Activated CD8-positive, alpha-beta memory T cell treated with anti-CD3 and anti-CD28 coated beads, Interleukin-2, amount 50 U/mL, for 48 hours (primary cell): ENCODE measurements around the gene MRPL14.

ENCODE experiments used
- DNase-seq: peaks from one replicate; pipeline ENCODE4 v3.0.0-alpha.2; 2020

The MRPL14 gene

DNA sequence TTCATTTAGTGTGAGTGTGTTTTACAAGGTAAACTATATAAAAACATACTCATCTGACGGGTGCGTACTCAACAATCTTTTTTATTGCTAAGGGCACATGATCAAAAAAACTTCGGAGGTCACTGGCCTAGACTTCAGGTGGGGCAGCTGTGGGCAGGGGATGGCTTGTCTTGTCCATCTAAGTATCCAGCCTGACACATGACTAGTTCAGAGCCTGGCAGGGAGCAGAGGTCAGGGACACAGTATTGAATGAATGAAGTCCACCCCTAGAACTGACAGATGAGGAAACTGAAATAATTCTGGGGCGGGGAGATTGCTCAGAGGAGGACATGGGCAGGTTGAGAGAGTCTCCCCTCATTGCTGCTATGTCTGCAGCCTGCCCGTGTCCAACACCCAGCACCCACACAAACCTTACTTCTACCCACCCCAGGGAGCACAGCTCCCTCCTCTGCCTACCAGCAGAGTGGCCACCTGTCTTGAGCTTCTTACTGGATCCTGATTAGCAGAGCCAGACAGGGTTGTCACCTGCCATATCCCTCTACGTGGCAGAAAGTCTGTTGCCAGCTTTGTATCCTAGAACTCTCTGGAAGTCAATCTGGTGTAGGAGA is 48.9 kb downstream of the MRPL14 start:
- no peak for DNase-seq

DNA sequence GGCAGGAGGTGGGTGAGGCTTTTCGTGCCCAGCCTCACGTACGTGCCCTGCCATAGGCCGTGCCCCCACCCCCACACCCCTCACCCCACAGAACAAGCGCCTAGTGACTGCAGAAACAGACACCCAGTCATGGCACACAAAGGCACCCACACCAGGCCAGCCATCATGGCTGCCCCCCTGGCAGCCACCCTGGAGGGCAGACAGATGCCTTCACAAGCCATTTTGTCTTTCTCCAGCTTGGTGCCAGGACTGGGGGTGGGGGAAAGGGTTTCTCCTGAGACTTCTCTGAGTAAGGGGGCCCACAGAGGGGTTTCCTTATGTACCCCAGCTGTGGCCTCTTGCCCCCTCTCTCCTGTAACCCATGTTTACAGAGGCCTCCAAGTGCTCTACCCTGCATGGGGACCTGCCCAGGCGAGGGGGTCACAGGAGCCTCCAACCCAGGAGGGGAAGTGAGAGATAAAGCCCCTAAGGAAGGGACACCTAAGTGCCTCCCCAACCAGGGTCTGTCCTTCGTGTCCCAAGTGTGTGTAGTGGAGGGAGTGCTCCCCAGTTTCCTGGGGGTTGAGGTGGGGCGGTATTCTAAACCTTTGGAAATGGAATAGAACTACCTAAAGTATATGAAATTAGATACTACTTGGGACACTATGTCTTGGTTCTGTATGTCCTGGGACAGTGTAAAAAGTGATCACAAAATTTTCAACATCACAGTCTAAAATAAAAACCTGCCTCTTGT is 49.9 kb downstream of the MRPL14 start:
- no peak for DNase-seq

DNA sequence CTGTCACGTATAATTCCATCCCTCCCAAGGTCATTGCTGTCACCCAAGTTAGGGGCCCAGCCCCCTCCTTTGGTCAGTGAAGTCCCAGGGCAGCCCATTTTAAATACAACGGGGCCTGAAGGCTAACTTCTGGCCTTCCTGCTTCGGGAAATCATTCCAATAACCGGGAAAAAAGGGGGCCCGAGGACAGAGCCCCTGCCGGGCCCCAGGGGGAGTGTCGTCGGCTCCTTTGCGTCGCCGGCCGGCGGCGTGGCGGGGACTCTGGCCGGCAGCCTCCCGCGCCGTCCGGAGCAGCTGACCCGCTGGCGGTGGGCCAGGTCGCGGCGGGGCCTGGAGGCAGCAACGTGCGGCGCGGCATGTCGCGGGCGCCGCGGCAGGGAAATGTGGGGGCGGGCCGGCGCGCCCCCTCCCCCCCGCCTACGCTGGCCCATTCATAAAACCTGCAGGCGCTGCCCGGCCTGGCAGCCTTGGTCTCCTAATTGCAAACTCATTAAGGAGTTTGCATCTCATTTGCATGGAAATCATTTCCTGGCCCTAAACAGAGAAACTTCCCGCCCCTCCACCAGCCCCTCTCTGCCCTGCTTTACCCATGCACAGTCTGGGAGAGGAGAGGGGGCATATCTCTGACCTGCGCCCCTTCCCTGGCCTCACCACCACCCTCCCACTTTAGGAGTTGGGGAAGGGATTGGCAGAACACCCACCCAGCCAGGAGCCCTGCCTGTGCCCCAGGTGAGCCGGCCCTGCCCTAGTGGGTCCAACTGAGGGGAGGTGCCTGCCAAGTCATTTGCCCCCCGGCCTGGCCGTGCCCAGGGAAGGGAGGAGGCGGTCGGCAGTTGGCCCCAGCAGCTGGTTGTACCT is 50.7 kb downstream of the MRPL14 start:
- no peak for DNase-seq

DNA sequence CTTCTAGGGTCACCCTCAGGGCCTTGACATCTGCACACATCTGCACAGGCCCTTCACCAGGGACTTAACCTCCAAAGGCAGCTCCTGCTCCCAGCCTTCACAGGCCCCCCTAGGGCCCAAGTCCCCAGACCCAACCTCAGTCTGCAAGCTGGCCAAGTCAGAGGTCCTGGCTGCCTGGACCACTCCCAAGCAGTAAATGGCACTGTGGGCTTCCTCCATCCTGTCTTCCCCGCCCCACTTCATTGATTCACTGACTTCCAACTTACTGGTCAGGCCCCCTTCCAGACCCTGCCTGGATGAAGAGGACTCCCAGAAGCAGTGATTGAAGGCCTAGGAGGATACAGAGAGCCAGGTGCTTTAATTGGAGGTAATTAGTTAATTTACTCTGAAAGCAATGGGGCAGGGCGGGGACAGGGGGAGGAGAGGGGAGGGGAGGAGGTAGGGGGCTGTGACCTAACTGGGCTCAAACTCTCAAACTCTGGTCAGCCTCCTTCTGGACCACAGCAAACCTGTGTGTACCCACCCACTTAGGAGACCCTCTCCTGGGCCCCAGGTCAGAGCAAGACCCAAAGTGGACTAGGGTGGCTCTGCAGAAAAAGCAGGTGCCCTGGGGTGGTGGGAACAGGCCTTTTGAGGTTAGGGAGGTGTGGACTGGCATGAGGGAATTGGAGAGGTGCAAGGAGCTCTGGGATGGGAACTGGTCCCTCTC is 51.5 kb downstream of the MRPL14 start:
- no peak for DNase-seq

DNA sequence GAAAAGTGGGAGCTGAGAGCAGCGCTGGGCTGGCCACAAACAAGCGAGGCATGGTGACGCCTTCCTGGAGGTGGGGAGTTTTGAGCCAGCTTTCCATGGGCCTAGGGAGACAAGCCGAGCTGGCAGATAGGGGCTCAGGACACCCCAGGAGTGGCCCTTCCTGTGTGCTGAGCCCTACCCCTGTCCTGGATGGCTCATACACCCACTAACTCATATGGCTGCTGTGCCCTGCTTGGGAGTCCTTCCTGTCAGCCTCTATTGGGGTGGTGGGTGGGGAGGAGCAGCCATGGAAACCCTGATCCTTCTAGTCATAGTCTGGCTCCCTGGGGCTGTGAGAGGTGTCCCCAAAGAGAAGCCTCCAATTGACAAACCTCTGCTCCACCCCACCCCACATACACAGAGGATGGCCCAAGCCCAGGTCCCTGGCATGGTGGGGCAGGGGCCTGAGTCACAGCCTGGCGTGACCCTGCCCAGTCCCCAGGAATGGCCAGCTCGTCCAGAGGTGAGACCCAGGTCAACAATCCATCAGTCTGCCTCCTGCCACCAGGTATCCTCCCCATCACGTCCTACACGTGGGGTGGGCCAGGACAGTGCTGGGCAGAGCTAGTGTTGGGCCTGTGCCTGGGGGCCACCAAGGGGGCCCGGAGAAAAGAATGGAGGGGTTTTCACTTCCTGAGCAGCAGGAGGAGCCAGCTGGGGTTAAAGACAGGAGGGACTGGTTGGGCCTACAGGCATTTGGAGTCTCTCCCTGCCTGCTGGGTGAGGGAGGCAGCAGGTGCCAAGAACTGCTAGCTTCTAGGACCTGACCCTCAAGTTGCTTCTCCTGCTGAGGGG is 52.2 kb downstream of the MRPL14 start:
- no peak for DNase-seq

DNA sequence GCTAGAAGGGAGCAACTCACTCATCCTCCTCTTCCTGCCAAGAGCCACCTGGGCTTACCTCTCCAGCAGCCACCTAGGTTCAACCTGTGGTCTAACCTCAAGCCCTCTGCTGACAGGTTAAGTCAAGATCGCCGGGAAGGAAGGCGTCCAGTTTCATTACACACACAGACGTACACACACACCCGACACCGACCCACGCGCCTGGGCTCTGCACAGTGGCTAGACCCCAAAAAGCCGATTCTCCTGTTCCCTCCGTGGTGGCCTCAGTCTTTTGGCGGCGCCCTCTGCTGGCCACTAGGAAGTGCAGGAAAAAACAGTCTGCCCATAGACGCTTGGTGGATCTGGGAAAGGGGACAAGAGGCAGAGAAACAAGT is 52.8 kb downstream of the MRPL14 start:
- peak; percentile 88 for DNase-seq

DNA sequence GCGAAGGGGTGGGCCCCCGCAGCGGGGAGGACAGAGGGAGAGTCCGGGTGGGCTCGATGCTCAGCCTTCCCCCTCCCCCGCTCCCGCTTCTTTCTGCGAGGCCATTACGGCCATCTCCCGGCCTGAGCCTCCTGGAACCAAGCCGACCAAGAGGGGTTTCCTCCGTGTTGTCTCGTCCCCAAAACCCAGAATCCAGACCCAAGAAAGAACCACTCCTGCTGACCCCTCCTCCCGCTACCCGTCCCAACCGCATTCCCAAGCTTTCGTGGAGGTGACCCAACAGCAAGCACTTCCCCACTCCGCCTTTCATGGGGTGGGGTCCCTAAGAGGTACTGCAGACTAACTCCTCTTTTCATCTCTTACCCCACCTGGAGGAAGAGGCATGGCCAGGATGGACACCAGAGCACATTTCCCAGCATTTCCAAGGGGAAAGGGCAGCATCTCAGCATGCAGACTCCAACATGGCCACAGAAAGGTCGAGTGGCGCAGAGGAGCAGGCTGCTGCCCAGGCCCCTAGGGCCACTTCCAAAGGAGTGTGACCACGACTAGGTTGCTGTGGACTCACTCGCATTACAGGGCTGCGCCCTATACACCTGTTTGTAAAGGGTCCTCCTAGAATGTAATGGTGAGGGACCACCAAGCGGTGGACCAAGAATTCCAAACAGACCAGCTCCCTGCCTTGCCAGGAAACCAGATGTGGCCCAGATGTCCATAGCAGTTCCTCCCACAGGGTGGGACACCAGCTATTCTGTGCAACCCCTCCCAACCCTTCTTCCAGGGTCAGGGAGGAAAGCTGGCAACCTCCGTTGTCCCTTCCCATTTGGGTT is 53.4 kb downstream of the MRPL14 start:
- DNase-seq = peak; percentile 70

DNA sequence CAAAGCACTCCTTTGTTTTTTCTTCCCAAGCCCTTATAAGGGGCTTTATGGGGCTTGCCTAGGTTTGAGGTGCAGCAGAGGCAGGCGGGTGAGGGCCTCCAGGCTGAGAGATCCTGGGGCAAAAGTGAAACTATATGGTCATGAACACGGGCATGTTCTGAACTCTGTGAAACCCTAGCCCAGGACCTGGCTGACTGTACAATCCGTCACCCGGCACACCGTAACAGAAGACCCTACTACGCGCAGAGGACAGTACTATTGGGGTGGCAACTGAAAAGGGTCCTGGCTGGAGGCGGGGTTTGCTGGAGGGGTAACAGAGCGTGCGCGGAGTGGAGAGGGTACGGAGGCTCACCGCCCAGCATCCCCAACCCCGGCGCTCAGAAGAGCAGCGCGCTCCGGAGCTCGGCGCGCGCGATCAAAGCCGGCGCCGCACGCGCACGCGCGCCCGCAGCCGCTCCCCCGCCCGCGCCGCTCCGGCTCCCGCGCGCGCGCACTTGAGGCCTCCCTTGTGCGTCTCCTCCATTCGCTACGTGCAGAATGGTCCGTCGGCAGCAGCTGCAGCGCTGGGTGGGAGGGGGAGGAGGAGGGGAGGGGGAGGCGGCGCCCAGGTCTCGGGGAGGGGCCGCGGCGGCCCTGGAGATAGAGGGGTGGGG is 54.2 kb downstream of the MRPL14 start:
- DNase-seq = peak; percentile 97

DNA sequence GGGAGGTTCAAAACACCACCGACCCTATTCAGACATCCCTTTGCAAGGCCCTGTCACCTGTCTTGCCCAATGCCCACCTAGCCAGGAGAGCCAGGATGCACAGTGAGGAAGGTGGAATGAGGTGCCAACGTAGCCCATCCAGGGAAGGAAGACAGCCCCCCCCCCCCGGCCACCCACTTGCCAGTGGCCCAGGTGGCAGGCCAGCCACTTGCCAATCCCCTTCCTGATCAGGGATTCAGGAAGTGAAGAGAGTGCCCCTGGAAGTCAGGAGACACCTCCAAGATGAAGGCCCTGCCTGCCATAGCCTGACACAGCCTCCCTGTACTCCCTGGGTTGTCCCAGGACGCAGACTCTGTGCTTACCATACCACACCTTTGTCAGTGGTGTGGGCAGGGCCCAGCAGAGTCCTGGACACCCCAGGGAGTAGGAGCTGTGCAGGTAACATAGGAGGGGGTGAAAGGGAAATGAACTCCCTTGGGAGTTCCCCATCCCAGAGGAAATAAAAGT is 54.7 kb downstream of the MRPL14 start:
- DNase-seq = no peak

DNA sequence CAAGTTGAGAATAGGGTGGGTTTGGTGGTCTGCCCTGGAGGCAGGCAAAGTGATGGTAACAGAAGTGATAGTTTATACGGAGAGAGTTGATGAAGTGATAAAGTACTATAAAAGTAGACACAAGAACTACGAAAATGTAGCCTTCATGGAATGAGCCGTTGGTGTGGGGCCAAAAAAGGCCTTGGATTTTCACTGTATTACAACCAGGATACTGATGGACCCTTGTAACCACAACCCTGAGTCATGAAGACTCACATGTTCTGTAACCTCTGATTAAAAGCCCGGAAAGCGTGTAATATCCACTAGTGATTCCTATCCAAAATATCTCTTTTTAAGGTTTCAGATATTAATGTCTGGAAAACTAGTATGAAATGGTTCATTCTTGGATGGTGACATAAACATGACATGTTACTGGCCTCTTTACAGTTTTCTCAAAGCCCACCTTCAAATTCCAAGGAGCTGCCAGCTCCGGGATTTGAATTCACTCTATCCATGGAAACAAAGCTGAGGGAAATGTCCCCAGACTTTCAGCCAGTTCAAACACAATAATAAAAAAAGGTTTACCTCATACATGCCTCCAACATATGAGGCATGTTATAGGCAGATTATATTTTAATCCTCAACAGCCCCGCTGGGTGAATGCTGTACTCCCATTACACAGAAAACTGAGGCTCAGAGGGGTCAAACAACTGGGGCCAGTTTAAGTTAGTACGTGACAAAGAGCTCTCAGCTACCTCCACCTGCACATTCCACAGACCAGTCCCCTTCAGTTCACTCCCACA is 55.4 kb downstream of the MRPL14 start:
- no peak for DNase-seq

DNA sequence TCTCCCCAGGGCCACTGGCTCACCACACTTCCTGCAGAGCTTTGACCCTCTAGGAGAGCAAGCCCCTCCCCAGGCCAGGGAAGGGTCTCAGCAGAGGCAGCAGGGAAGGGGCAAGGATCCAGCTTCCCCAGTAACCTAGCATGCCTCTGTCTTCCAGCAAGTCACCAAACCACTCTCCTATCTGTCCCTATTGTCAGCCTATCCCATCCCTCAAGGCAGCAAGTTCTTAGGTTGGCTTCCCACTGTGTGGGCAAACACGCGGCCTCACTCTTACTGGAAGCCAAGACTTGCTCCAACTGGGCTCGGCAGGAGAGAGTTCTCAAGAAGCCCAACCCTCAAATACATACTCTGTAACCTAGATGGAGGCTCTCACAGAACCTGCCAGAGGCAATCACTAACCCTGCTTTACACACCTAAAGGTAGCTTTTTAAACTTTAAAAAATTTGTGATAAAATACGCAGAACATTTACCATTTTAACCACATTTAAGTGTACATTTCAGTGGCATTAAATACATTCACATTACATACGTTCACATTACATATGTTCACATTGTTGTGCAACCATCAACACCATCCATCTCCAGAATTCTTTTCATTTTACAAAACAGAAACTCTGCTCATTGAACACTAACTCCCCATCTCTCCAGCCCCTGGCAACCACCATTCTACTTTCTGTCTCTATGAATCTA is 58.5 kb downstream of the MRPL14 start:
- DNase-seq = no peak

DNA sequence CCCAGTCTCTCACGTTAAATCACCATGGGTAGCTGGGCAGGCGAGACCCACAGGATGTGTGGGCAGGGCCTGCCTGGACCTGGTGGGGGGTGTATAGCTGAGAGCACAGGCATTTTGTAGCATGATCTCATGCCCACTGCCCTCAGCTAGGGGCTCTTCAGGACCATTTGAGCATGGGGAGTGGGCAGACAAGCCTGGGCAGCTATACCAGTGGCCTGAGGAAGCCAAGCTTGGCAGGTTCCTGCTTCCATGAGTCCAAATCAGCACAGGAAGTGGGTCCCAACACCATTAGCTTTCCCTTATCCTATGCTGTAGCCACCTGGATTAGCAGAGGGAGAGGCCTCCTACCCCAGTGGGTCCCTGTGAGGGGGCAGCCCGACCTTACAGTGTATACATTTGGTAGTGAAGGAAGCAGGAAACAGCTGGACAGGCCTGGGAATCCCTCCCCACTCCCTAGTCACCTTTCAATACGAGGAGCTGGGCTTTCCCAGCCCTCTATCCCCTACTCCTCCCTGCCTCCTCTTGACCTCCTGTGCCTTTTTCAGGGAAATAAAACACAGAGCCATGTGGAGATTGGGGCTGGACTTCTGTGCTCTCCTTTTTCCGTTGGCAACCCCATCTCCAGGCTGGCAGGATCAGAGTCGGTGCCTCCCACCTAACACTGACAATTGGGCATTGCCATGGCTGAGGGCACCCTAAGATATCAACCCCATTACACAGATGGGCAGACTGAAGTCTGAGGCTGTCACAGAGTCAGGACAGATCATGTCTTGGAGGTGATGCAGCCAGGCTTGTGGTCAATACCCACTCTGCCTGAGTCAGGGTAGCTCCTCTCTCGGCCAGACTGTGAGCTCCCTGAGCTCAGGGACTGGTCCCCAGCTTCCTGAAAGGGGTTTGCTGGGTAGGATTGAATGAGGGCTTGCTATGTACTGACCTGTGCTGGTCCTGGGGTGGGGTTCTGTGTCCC is 59.8 kb downstream of the MRPL14 start:
- no peak for DNase-seq

DNA sequence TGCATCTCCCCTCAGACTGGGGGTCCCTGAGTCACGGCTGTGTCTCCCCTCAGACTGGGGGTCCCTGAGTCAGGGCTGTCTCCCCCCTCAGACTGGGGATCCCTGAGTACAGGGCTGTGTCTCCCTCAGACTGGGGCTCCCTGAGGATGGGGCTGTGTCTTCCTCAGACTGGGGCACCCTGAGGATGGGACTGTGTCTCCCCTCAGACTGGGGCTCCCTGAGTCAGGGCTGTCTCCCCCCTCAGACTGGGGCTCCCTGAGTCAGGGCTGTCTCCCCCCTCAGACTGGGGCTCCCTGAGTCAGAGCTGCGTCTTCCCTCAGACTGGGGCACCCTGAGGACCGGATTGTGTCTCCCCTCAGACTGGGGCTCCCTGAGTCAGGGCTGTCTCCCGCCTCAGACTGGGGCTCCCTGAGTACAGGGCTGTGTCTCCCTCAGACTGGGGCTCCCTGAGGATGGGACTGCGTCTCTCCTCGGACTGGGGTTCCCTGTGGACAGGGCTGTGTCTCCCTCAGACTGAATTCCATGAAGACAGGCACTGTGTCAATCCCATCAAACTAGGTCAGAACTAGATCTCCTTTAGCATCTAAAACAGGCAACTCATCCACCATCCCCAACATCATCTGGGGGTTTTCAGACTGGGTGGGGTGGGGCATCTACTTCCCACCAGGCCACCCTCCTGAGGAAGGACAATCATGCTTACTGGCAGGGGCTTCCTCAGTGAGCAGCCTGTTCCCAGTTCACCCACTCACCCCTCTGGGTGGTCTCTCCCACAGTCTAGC is 60.7 kb downstream of the MRPL14 start:
- no peak for DNase-seq

DNA sequence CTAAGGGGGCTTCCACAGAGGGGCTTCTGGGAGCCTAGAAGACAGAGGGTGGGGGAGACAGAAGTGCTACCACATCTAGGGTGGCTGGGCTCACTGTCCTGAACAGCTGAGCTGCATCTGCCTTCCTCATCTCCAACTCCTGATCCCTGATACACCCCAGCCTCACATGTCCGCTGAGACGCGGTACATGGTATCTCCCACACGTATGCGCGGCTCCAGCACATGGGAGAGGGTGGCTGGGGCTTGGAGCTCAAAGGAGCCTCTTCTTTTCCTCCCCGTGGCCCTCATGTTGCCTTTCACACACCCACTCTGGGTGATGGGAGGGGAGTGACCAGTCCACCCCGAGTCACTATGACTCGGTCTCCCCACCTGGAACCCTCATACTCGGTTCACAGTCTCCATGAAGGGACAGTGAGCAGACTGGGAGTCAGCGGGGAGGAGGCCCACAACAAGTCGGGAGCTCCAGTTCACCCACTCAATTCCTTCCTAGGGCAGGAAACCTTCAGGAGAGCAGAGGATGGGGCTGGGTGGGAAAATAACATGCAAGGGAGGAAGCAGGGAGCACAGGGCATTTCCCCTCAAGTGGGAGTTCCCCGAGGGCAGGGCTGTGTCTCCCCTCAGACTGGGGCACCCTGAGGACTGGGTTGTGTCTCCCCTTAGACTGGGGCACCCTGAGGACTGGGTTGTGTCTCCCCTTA is 61.7 kb downstream of the MRPL14 start:
- no peak for DNase-seq

DNA sequence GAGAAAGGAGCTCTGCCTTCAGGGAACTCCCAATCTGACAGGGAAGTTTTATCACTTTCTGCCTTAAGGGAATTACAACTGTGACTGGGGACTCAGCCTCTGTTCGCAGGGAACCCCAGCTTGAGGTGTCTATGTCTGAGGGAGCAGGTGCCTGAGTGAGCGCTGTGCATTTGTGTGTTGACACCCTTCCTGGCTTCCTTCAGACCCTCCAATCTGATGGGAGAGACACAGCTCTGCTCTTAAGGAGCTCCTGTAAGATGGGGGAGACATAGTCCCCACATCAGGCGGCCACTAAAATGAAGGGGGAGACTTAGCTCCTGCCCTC is 62.3 kb downstream of the MRPL14 start:
- no peak for DNase-seq

DNA sequence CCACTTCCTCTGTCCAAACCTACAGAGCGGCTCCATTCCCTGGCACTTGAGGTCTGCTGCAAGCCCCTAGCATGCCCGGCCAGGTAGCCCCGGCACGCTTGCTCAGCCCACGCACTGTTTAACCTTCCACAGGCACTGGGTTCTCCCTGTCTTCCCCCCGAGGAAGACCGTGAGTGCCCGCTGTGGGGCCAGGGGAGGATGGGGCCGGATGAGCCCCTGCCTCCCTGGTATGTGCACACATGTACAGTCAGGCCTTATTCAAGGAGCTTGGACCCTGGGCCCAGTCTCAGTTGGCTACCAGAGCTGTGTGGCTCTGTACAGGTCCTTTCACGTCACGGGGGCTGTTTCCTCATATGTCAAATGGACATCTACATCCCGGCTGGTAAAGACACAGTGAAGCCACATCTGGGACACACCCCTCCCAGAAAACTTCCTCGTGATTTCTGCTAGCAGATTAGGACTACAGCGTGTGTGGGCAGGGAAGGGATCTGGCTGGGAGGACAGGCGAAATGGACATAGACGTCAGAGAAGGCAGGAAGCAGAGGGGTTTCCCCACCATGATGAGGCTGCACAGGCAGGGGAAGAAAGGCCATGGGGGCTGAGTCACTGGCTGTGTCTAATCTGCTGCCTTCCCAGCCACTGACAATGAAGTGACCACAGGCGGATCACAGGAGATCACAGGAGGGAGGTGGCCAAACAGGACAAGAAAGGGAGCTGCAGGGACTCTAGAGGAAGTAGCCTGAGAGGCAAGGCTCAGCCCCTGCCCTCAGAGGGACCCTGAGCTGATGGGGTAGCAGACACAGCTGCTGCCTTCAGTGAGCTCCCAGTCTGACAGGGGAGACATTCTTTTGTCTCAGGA is 62.9 kb downstream of the MRPL14 start:
- no peak for DNase-seq
